HEK293 (cell line): ENCODE data around the gene RASAL2.

Experiments
- CTCF ChIA-PET: fragments of 350-600 bp; formaldehyde crosslinking; extraction: SDS; loops from one replicate; lab custom pipeline; 2021; ENCODE audit warnings: antibody characterized with exemption; lab: Yijun Ruan, JAX
- POLR2A ChIA-PET: fragments of 300-600 bp; formaldehyde crosslinking; extraction: SDS; loops from one replicate; lab custom pipeline; 2020; ENCODE audit warnings: antibody characterized with exemption, inconsistent platforms; lab: Yijun Ruan, JAX
- H3K27ac ChIP-seq: fragments of 200-500 bp; sonication (Bioruptor generic); 2 replicates; pipeline ENCODE4 v1.5.1; 2014; ENCODE audit warnings: low read depth, low read length, control low read depth, inconsistent platforms; ENCODE audit errors: extremely low read depth
- H3K36me3 ChIP-seq, 2 experiments: fragments of 200-500 bp in 1 of 2; sonication (Bioruptor generic) in 1 of 2; 1 replicate in 1 of 2; 2 replicates in 1 of 2; pipeline ENCODE4 v1.5.1; 2014 to 2017; ENCODE audit warnings: inconsistent platforms in 2 of 2, low read length in 2 of 2; ENCODE audit not compliant: control insufficient read depth in 2 of 2, insufficient read depth in 1 of 2
- H3K4me1 ChIP-seq: fragments of 200-500 bp; sonication (Bioruptor generic); 2 replicates; pipeline ENCODE4 v1.5.1; 2014; ENCODE audit warnings: mild to moderate bottlenecking, low read length, inconsistent platforms; ENCODE audit not compliant: control insufficient read depth, insufficient read depth
- H3K4me3 ChIP-seq: 2 replicates; pipeline ENCODE4 v1.5.1; 2011; ENCODE audit warnings: low read depth, mild to moderate bottlenecking, control low read depth, low read length, moderate library complexity
- H3K9me3 ChIP-seq: fragments of 200-500 bp; sonication (Bioruptor generic); 2 replicates; pipeline ENCODE4 v1.5.1; 2014; ENCODE audit warnings: low read depth, low read length, inconsistent platforms; ENCODE audit not compliant: control insufficient read depth, insufficient read depth
- CTCF ChIP-seq: fragments of 450-650 bp; formaldehyde crosslinking; IDR thresholded peaks from 2 replicates; pipeline ENCODE4 v1.5.1; 2016; ENCODE audit warnings: missing biosample characterization, missing genetic modification characterization
- FEZF1 ChIP-seq: fragments of 450-650 bp; formaldehyde crosslinking; IDR thresholded peaks from 2 replicates; pipeline ENCODE4 v1.5.1; 2016; ENCODE audit warnings: missing biosample characterization, missing genetic modification characterization
- HIC1 ChIP-seq: fragments of 450-650 bp; formaldehyde crosslinking; IDR thresholded peaks from 2 replicates; pipeline ENCODE4 v1.5.1; 2016; ENCODE audit warnings: missing biosample characterization, missing genetic modification characterization
- IKZF3 ChIP-seq: fragments of 450-650 bp; IDR thresholded peaks from 2 replicates; pipeline ENCODE4 v1.5.0; 2018; ENCODE audit warnings: missing biosample characterization, mild to moderate bottlenecking, missing genetic modification characterization, moderate library complexity
- REST ChIP-seq: fragments of 450-650 bp; formaldehyde crosslinking; IDR thresholded peaks from 2 replicates; pipeline ENCODE4 v1.5.1; 2016; ENCODE audit warnings: missing biosample characterization, missing genetic modification characterization
- SP2 ChIP-seq: fragments of 450-650 bp; formaldehyde crosslinking; IDR thresholded peaks from 2 replicates; pipeline ENCODE4 v1.5.1; 2016; ENCODE audit warnings: missing biosample characterization, missing genetic modification characterization
- WT1 ChIP-seq: fragments of 450-650 bp; formaldehyde crosslinking; IDR thresholded peaks from 2 replicates; pipeline ENCODE4 v1.5.1; 2016; ENCODE audit warnings: missing biosample characterization, missing genetic modification characterization
- ZFP69B ChIP-seq: fragments of 450-650 bp; formaldehyde crosslinking; IDR thresholded peaks from 2 replicates; pipeline ENCODE4 v1.5.1; 2016; ENCODE audit warnings: missing biosample characterization, missing genetic modification characterization
- ZNF112 ChIP-seq: fragments of 450-650 bp; formaldehyde crosslinking; IDR thresholded peaks from 2 replicates; pipeline ENCODE4 v1.5.0; 2017; ENCODE audit warnings: missing biosample characterization, missing genetic modification characterization
- ZNF157 ChIP-seq: fragments of 450-650 bp; formaldehyde crosslinking; IDR thresholded peaks from 2 replicates; pipeline ENCODE4 v1.5.1; 2016; ENCODE audit warnings: missing biosample characterization, missing genetic modification characterization
- ZNF174 ChIP-seq: fragments of 450-650 bp; formaldehyde crosslinking; IDR thresholded peaks from 2 replicates; pipeline ENCODE4 v1.5.0; 2017; ENCODE audit warnings: missing biosample characterization, mild to moderate bottlenecking, missing genetic modification characterization
- ZNF2 ChIP-seq: fragments of 450-650 bp; formaldehyde crosslinking; IDR thresholded peaks from 2 replicates; pipeline ENCODE4 v1.5.1; 2016; ENCODE audit warnings: missing biosample characterization, missing genetic modification characterization
- ZNF274 ChIP-seq, 2 experiments: fragments of 200-500 bp in 1 of 2; fragments of 450-650 bp in 1 of 2; sonication (Bioruptor generic) in 1 of 2; formaldehyde crosslinking in 1 of 2; IDR thresholded peaks; 2 replicates each; pipeline versions ENCODE4 v1.5.1 to v1.6.1; 2014 to 2016; ENCODE audit warnings: borderline replicate concordance in 1 of 2, inconsistent platforms in 1 of 2, low read length in 1 of 2, missing biosample characterization in 1 of 2, missing genetic modification characterization in 1 of 2
- ZNF521 ChIP-seq: fragments of 450-650 bp; formaldehyde crosslinking; IDR thresholded peaks from 2 replicates; pipeline ENCODE4 v1.5.1; 2017; ENCODE audit warnings: missing biosample characterization, mild to moderate bottlenecking, missing genetic modification characterization
- ZNF561 ChIP-seq: fragments of 450-650 bp; IDR thresholded peaks from 2 replicates; pipeline ENCODE4 v1.5.1; 2018; ENCODE audit warnings: missing biosample characterization, missing genetic modification characterization, borderline replicate concordance
- ZNF596 ChIP-seq: fragments of 450-650 bp; IDR thresholded peaks from 2 replicates; pipeline ENCODE4 v1.5.0; 2018; ENCODE audit warnings: missing biosample characterization, mild to moderate bottlenecking, missing genetic modification characterization, moderate library complexity
- ZNF610 ChIP-seq: fragments of 450-650 bp; formaldehyde crosslinking; IDR thresholded peaks from 2 replicates; pipeline ENCODE4 v1.5.1; 2016; ENCODE audit warnings: missing biosample characterization, missing genetic modification characterization, borderline replicate concordance
- ZNF621 ChIP-seq: fragments of 450-650 bp; formaldehyde crosslinking; IDR thresholded peaks from 2 replicates; pipeline ENCODE4 v1.5.1; 2017; ENCODE audit warnings: missing biosample characterization, missing genetic modification characterization
- ZNF701 ChIP-seq: fragments of 450-650 bp; formaldehyde crosslinking; IDR thresholded peaks from 2 replicates; pipeline ENCODE4 v1.5.1; 2016; ENCODE audit warnings: missing biosample characterization, missing genetic modification characterization
- ZNF707 ChIP-seq: fragments of 450-650 bp; formaldehyde crosslinking; IDR thresholded peaks from 2 replicates; pipeline ENCODE4 v1.5.1; 2016; ENCODE audit warnings: missing biosample characterization, missing genetic modification characterization
- TF ChIP-seq, protein P1 (sequence below): fragments of 450-650 bp; formaldehyde crosslinking; IDR thresholded peaks from 2 replicates; pipeline ENCODE4 v1.5.1; 2016; ENCODE audit warnings: missing biosample characterization, missing genetic modification characterization
- TF ChIP-seq, protein P2 (sequence below): fragments of 450-650 bp; formaldehyde crosslinking; IDR thresholded peaks from 2 replicates; pipeline ENCODE4 v1.5.1; 2016; ENCODE audit warnings: missing biosample characterization, missing genetic modification characterization

The RASAL2 gene

GRCh38 chr1:178470411-178470960 is 376.6 kb downstream of the RASAL2 start (continued):
- TF ChIP-seq REST (tag by site-specific recombination) (no peak), ZFP69B (tag by site-specific recombination) (no peak), IKZF3 (tag by site-specific recombination) (no peak), ZNF621 (tag by site-specific recombination) (no peak), ZNF701 (tag by site-specific recombination) (no peak), HIC1 (tag by site-specific recombination) (no peak)
- TF ChIP-seq, protein P1, sequence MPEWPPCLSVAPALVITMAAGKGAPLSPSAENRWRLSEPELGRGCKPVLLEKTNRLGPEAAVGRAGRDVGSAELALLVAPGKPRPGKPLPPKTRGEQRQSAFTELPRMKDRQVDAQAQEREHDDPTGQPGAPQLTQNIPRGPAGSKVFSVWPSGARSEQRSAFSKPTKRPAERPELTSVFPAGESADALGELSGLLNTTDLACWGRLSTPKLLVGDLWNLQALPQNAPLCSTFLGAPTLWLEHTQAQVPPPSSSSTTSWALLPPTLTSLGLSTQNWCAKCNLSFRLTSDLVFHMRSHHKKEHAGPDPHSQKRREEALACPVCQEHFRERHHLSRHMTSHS, result no peak
- TF ChIP-seq, all 188 proteins: peak for 0

- no peaks in the 10 kb centered on the region for H3K9me3 ChIP-seq
- H3K27ac ChIP-seq, result no peak overlapping the region
- H3K36me3 ChIP-seq, result peaks cover 0 to 11% of the 10 kb centered on the region in 2 experiments; a peak in 1 of 3 replicates
- H3K4me3 ChIP-seq, result no peak overlapping the region
- TF ChIP-seq ZNF274 (IDR thresholded peaks at IDR 0.05; ENCODE audit: low read length) (no peak), ZNF274 (tag by site-specific recombination; IDR thresholded peaks at IDR 0.05; ENCODE audit: borderline replicate concordance) (no peak), ZNF561 (tag by site-specific recombination) (no peak)
- POLR2A ChIA-PET, result no interaction called here
- no peaks in the 10 kb centered on the region for H3K4me1 ChIP-seq
- CTCF ChIA-PET, result interaction anchor here (0.7 to 4.0 kb wide), 3 partner anchors 29 to 162 kb away, joined by 3 to 22 read pairs (median 3); no protein-coding TSS in a partner anchor
These were observed 378.6 kb downstream of the RASAL2 start for GRCh38 chr1:178472531-178472930.

GRCh38 chr1:178477373-178477772 is 383.5 kb downstream of the RASAL2 start:
- Histone ChIP-seq H3K36me3 (peaks cover 0 to 8% of the 10 kb centered on the region in 2 experiments; a peak in 1 of 3 replicates), H3K4me3 (no peak overlapping the region), H3K9me3 (no peaks in the 10 kb centered on the region), H3K27ac (no peak overlapping the region), H3K4me1 (no peaks in the 10 kb centered on the region)
- CTCF ChIA-PET, result interaction anchor here (1.3 kb wide), 1 partner anchor 25 kb away, joined by 4 read pairs; no protein-coding TSS in a partner anchor
- POLR2A ChIA-PET, result no interaction called here
- TF ChIP-seq ZNF521, result no peak
- no peak for TF ChIP-seq ZNF596 (tag by site-specific recombination)
- TF ChIP-seq WT1 (tag by site-specific recombination), result no peak
- TF ChIP-seq, protein P2, sequence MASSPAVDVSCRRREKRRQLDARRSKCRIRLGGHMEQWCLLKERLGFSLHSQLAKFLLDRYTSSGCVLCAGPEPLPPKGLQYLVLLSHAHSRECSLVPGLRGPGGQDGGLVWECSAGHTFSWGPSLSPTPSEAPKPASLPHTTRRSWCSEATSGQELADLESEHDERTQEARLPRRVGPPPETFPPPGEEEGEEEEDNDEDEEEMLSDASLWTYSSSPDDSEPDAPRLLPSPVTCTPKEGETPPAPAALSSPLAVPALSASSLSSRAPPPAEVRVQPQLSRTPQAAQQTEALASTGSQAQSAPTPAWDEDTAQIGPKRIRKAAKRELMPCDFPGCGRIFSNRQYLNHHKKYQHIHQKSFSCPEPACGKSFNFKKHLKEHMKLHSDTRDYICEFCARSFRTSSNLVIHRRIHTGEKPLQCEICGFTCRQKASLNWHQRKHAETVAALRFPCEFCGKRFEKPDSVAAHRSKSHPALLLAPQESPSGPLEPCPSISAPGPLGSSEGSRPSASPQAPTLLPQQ (tag by site-specific recombination), result no peak
- TF ChIP-seq IKZF3 (tag by site-specific recombination), result no peak
- TF ChIP-seq ZNF112 (tag by site-specific recombination), result no peak
- no peak for TF ChIP-seq ZNF174 (tag by site-specific recombination)
- no peak for TF ChIP-seq ZNF2 (tag by site-specific recombination)
- TF ChIP-seq SP2, result no peak
- no peak for TF ChIP-seq ZNF707 (tag by site-specific recombination)
- no peak for TF ChIP-seq ZNF610 (tag by site-specific recombination)
- no peak for TF ChIP-seq CTCF
- no peak for TF ChIP-seq ZNF157 (tag by site-specific recombination)
- no peak for TF ChIP-seq FEZF1 (tag by site-specific recombination)
